HL-60/S4 treated with phorbol 12-myristate 13-acetate at 8.2 ng/mL for 4 days and 3 days (cell line): ENCODE results near the gene SMOC1.

ENCODE experiments used
- in situ Hi-C: fragments of 300-500 bp; cut with MboI; formaldehyde crosslinking; loops from 2 replicates; pipeline ENCODE4 v1.15.0; 2022; ENCODE audit warnings: low sequenced_read_pairs

Gene SMOC1

GRCh38 chr14:69861025-69861569 lies 18.1 kb upstream of the SMOC1 start:
- in situ Hi-C loops, result no loop called here

DNA sequence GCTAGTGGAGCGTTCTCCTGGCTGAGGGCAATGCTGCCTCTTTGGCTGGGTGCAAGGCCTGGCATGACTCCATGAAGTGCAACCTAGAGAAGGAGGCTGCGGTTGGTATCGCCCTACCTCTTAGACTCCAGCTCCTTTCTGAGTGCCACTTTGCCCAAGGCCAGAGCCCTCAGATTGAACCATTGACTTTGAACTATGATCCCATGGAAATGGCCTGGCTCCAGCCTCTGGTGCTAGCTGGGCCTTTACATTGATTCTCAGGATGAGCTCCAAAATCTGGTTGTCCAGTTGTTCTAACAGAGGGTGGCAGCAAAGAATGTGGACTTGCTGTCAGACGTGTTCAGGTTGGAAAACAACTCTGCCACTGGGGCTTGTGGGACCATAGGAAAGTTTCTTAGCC lies 16.1 kb upstream of the SMOC1 start:
- in situ Hi-C loops, result no loop called here

DNA sequence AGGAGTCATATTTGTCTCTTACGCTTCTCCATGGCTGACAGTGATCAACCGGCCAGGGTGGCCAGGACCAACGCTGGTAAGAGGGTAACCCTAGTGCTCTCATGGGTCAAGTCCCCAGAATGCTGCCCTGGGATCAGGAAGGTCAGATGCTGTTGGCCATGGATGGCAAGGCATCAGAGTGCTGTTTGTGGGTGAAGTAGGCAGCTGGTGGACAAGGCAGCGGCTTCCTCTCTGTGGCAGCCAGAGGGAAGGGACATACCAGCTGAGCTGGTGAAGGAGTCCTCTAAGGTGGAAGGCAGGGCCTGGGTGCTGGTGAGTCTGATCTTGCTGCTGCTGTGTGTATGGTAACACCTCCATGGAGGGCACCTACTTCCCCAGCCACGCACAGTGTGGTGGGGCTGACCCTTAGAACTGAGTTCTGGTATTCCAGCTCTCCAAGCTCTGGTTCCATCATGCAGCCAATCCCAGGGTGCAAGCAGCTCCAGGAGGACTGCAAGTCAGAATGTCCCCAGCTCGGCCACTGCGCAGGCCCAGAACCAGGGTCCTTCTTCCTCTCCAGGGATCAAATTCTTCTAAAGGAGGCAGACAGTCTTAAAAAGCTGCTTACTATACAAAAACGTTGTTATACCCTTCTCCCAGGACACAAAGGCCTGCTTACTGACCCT lies 13.4 kb upstream of the SMOC1 start:
- in situ Hi-C loops, result no loop called here

- in situ Hi-C loops, result no loop called here
These were observed 10.8 kb upstream of the SMOC1 start for GRCh38 chr14:69868363-69868963.

GRCh38 chr14:69870613-69871012 lies 8.6 kb upstream of the SMOC1 start:
- in situ Hi-C loops, result no loop called here

DNA sequence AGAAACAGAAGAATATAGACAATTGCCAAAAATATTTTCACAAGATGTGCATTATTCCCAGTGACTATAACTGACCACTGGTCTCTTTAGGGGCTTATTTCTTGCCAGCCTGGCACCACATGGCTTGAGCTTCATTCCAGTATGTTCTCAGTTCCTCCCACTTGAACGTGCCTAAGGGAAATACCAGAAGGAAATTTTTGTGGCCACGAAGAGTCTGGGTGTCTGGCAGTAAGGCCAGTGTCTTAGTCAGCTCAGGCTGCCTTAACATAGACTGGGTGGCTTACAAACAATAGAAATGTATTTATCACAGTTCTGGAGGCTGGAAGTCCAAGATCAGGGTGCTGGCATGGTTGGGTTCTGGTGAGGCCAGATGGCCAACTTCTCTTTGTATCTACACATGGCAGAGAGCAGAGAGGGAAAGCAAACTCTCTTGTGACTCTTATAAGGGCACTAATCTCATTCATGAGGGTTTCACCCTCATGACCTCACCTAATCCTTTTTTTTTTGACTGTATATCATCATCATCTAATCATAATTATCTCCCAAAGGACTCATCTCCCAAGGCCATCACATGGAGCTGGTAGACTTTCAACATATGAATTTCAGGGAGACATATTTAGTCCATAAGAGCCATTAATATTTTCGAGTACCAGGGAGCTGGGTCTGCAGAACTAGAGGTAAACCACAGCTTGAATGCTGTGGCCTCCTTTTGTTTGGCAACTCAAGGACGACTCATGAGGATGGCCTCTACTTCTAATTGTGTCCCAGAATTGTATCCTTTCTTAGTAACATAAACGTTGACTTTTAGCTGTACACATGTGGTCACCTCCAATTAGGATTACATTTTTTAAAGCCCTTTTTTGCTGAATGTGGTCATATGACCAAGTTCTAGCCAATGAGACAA lies 5.1 kb upstream of the SMOC1 start:
- in situ Hi-C loops, result no loop called here

GRCh38 chr14:69876221-69876847 lies 2.9 kb upstream of the SMOC1 start:
- in situ Hi-C loops, result no loop called here

GRCh38 chr14:69876848-69877306 lies 2.3 kb upstream of the SMOC1 start:
- in situ Hi-C loops, result no loop called here

- in situ Hi-C loops, result no loop called here
These were observed 1.7 kb upstream of the SMOC1 start for GRCh38 chr14:69877492-69877891.

DNA sequence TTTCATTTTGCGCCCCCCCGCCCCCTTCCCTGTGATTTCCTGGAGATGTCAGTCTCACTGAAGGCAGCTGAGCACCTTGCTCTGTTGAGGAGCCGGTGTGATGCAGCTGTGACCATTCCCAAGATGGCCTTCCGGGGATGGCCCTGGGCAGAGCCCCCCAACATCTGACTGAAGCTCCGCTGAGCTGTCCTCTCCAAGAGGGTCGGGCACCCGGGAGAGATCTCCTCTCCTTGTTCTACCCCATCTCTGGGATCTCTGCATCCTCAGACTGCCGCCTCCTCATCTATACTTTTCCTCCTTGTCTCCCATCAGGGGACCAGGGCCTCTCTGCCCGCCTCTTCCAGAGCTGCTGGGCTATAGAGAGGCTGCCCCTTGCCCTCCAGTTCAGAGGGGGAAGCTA lies 965 bp upstream of the SMOC1 start:
- in situ Hi-C loops, result no loop called here

GRCh38 chr14:69880044-69880487 lies 850 bp downstream of the SMOC1 start:
- in situ Hi-C loops, result no loop called here

- in situ Hi-C loops, result no loop called here
These were observed 1.7 kb downstream of the SMOC1 start for GRCh38 chr14:69880893-69881292.

- in situ Hi-C loops, result no loop called here
These were observed 3.1 kb downstream of the SMOC1 start for GRCh38 chr14:69882116-69882864.

GRCh38 chr14:69882915-69883314 lies 3.7 kb downstream of the SMOC1 start:
- in situ Hi-C loops, result no loop called here

GRCh38 chr14:69886453-69887242 lies 7.4 kb downstream of the SMOC1 start:
- in situ Hi-C loops, result no loop called here

- in situ Hi-C loops, result no loop called here
These were observed 8.8 kb downstream of the SMOC1 start for GRCh38 chr14:69887740-69888657.

DNA sequence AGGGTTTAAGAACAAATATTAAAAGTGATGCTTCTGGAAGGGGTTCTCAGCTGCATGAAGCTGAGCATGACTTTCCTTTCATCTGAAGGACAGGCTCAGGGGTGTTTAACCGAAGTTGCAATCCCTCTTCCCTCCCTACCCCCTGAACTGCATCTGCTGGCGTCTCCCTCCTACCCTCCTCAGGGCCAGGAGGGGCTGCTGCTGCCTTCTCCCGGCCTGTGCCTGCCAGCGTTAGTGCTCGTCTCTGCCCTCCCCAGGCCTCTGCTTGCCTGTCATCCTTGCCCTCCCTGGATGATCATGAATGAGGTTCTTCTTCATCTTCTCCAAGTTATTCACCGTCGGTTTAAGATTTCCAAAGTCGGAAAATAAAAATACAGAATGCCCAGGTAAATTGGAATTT lies 12.2 kb downstream of the SMOC1 start:
- in situ Hi-C loops, result no loop called here

DNA sequence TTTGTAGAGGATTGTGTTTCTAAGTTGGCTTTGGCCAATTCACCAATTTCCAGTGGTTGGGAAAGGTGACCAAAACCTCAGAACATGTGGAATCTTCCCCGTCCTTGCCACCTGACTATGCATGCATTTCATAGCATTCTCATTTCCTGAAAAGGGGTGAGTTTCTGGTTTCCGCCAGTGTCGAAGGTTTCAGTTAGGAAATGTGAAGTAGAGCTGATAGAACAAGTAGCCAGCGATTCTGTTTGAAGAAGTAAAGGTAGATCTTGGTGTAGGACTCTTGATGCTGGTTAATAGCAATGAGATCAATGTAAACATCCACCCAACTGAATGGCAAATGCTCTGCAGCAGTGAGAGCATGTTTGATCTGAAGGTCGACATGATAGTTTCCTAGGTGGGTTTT lies 15.9 kb downstream of the SMOC1 start:
- in situ Hi-C loops, result no loop called here
